Mesothelial cell of epicardium (in vitro differentiated cells): Measurements from ENCODE around the gene ANKRD45. TPM values are rescaled to one million over a fixed set of nuclear protein-coding genes. Genes with fewer than 3 reads are reported as not detected.

Source experiments
- DNase-seq, 2 experiments: peaks; one replicate each; pipeline ENCODE4 v3.0.0; 2021; ENCODE audit warnings: low spot score in 2 of 2; ENCODE audit not compliant: unreplicated experiment in 2 of 2
- H3K27ac Mint-ChIP-seq: 2 replicates; pipeline ENCODE4 v1.8.0; 2021; ENCODE audit warnings: mixed read lengths
- H3K27me3 Mint-ChIP-seq: 2 replicates; pipeline ENCODE4 v1.8.0; 2021; ENCODE audit warnings: low read depth, mixed read lengths
- H3K36me3 Mint-ChIP-seq: 2 replicates; pipeline ENCODE4 v1.8.0; 2021; ENCODE audit warnings: mixed read lengths
- H3K4me1 Mint-ChIP-seq: 2 replicates; pipeline ENCODE4 v1.8.0; 2021; ENCODE audit warnings: mixed read lengths
- H3K4me3 Mint-ChIP-seq: 2 replicates; pipeline ENCODE4 v1.8.0; 2021; ENCODE audit warnings: mild to moderate bottlenecking, moderate library complexity, mixed read lengths
- H3K9me3 Mint-ChIP-seq: 2 replicates; pipeline ENCODE4 v1.8.0; 2021; ENCODE audit warnings: mixed read lengths
- CTCF ChIP-seq: fragments of 200-600 bp; sonication (generic); IDR thresholded peaks from one replicate; pipeline ENCODE4 v1.5.0; 2021; ENCODE audit warnings: antibody characterized with exemption; ENCODE audit not compliant: unreplicated experiment
- total RNA-seq: library from RNA; stranded (reverse); gene quantifications from 3 replicates; pipeline ENCODE4 v1.2.1, GENCODE V29; 2021

ANKRD45 gene
- total RNA-seq, 1 donor from 2014 or later, result 0.60 TPM

GRCh38 chr1:173590557-173590956, 79.1 kb downstream of the ANKRD45 start:
- Mint-ChIP-seq H3K36me3 (no peaks in the 10 kb centered on the region), H3K9me3 (peaks cover 18% of the 10 kb centered on the region), H3K27ac (no peak overlapping the region), H3K4me1 (no peaks in the 10 kb centered on the region), H3K4me3 (no peak overlapping the region), H3K27me3 (no peaks in the 10 kb centered on the region)
- no peak for TF ChIP-seq CTCF
- DNase-seq, result no peak

GRCh38 chr1:173581383-173582079, 88.1 kb downstream of the ANKRD45 start:
- H3K36me3 Mint-ChIP-seq, result no peaks in the 10 kb centered on the region
- no peak overlapping the region for H3K27ac Mint-ChIP-seq
- DNase-seq, result no peak
- no peaks in the 10 kb centered on the region for H3K9me3 Mint-ChIP-seq
- H3K4me1 Mint-ChIP-seq, result no peaks in the 10 kb centered on the region
- TF ChIP-seq CTCF, result no peak
- H3K27me3 Mint-ChIP-seq, result peaks cover 4% of the 10 kb centered on the region
- H3K4me3 Mint-ChIP-seq, result no peak overlapping the region

- no peak for DNase-seq
- no peaks in the 10 kb centered on the region for H3K4me1 Mint-ChIP-seq
- no peak overlapping the region for H3K4me3 Mint-ChIP-seq
- H3K9me3 Mint-ChIP-seq, result no peaks in the 10 kb centered on the region
- H3K27me3 Mint-ChIP-seq, result peaks cover 4% of the 10 kb centered on the region
- TF ChIP-seq CTCF, result no peak
- H3K27ac Mint-ChIP-seq, result no peak overlapping the region
- H3K36me3 Mint-ChIP-seq, result no peaks in the 10 kb centered on the region
Observed at GRCh38 chr1:173580658-173581057, 89.0 kb downstream of the ANKRD45 start.

GRCh38 chr1:173580071-173580470, 89.6 kb downstream of the ANKRD45 start:
- no peak for TF ChIP-seq CTCF
- Mint-ChIP-seq H3K36me3 (no peaks in the 10 kb centered on the region), H3K4me1 (no peaks in the 10 kb centered on the region), H3K27me3 (peaks cover 4% of the 10 kb centered on the region), H3K27ac (no peak overlapping the region), H3K9me3 (no peaks in the 10 kb centered on the region), H3K4me3 (no peak overlapping the region)
- DNase-seq, result no peak

- TF ChIP-seq CTCF, result no peak
- H3K27ac Mint-ChIP-seq, result no peak overlapping the region
- peaks cover 2% of the 10 kb centered on the region for H3K27me3 Mint-ChIP-seq
- peaks cover 4% of the 10 kb centered on the region for H3K9me3 Mint-ChIP-seq
- H3K4me3 Mint-ChIP-seq, result no peak overlapping the region
- no peaks in the 10 kb centered on the region for H3K36me3 Mint-ChIP-seq
- no peak for DNase-seq
- H3K4me1 Mint-ChIP-seq, result no peaks in the 10 kb centered on the region
Observed at GRCh38 chr1:173573596-173573995, 96.1 kb downstream of the ANKRD45 start.
